ENCODE results near the gene ADNP2. TPM values are rescaled to one million over a fixed set of nuclear protein-coding genes. Genes with fewer than 3 reads are reported as not detected.

The ADNP2 gene
- total RNA-seq, 1 experiment from 2014 or later, result 23.2 TPM

DNA sequence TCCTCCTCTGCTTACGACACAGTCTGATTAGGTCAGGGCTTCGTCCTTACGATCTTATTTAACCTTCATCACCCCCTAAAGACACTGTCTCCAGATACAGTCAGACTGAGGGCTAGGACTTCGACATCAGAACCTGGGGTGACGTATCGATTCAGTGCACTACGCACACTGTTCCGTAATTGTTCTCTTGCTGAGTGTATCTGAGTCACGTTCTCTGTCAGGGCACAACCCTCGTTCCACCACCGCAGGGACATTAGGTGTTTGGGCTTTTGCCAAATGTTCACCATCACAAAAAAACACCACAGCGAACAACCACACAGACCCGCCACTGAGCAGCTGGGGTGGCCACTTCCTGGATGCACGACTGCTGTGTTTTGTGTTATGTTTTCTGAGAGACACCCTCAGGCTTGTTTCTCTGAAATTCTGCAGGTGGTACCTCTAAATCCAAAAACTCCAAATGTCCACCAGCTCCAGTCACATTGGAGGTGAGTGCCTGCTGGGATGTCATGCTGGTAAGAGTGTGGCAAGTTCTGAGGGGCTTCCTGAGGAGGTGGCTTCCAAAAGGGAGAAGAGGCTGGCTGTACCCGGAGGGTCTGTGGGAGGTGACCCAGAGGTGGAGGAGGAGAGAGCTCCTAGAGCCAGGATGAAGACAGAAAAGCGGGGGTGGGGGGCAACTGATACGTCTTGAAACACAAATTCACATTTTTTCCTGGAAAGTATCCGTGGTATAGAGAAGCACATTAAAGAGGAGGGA lies 66.6 kb downstream of the ADNP2 start:
- Histone ChIP-seq H4K20me1 (ENCODE audit: low read length) (no peaks in the 10 kb centered on the region), H3K36me3 (ENCODE audit: low read depth, low read length) (no peaks in the 10 kb centered on the region), H3K27me3 (ENCODE audit: low read length) (no peaks in the 10 kb centered on the region), H3K4me1 (ENCODE audit: insufficient read depth, low read length) (no peaks in the 10 kb centered on the region), H3K4me3 (ENCODE audit: low read length) (no peak overlapping the region), H2AFZ (ENCODE audit: low read length) (no peak overlapping the region), H3K9me3 (ENCODE audit: low read length) (no peaks in the 10 kb centered on the region), H3K27ac (ENCODE audit: low read length) (no peak overlapping the region), H3K9ac (ENCODE audit: low read length) (no peak overlapping the region), H3K79me2 (ENCODE audit: low read length) (no peaks in the 10 kb centered on the region), H3K4me2 (ENCODE audit: low read length) (no peak overlapping the region), H3K9me2 (replicated peaks; ENCODE audit: low read length) (no peaks in the 10 kb centered on the region), H3F3A (ENCODE audit: low read length, unreplicated experiment) (no peaks in the 10 kb centered on the region)
- DNase-seq (no peak), ATAC-seq (no peak)
- no TSS peak for BruUV-seq (replicated peaks)
- TF ChIP-seq EZH2phosphoT487 (IDR thresholded peaks at IDR 0.05; ENCODE audit: borderline replicate concordance, low read length) (no peak), EZH2 (IDR thresholded peaks at IDR 0.05; ENCODE audit: low read length, unreplicated experiment) (no peak)
- TF ChIP-seq, protein P1, sequence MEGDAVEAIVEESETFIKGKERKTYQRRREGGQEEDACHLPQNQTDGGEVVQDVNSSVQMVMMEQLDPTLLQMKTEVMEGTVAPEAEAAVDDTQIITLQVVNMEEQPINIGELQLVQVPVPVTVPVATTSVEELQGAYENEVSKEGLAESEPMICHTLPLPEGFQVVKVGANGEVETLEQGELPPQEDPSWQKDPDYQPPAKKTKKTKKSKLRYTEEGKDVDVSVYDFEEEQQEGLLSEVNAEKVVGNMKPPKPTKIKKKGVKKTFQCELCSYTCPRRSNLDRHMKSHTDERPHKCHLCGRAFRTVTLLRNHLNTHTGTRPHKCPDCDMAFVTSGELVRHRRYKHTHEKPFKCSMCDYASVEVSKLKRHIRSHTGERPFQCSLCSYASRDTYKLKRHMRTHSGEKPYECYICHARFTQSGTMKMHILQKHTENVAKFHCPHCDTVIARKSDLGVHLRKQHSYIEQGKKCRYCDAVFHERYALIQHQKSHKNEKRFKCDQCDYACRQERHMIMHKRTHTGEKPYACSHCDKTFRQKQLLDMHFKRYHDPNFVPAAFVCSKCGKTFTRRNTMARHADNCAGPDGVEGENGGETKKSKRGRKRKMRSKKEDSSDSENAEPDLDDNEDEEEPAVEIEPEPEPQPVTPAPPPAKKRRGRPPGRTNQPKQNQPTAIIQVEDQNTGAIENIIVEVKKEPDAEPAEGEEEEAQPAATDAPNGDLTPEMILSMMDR (conservative IDR thresholded peaks at IDR 0.05; ENCODE audit: low read depth, low read length), result no peak
- CTCF ChIA-PET, result no interaction called here
- intact Hi-C loops (cut with micrococcal nuclease), result no loop called here
- POLR2A ChIA-PET (ENCODE audit: unreplicated experiment), result no interaction called here

DNA sequence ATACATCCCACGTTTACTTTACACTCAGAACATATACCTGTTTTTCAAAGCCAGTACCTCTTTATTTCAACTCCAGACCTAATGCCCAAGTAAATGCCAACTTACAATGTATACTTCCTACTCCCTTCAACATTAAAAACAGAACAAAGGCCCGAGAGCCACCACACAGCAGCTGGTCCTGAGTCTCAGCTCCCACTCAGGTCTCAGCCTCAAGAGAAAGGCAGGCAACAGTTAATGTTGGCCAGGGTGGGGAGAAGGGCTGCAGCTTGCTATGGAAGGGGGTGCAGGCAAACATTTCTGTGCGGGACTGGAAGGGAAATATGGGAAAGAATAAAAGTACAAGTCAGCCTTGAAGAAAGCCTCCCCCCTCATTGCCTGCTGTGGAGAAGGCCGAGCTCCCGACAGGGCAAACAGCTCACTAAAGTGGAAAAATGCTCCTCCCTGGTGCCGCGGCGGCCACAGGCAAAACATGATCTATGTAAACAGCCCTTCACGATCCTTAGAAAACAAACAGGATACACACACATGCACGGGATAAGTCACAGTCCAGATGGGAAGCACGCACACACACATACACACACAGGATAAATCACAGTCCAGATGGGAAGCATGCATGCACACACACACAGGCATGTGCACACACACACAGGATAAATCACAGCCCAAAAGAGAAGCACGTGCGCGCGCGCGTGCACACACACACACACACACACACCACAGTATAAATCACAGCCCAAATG lies 67.4 kb downstream of the ADNP2 start:
- BruUV-seq (replicated peaks), result no TSS peak
- H2AFZ ChIP-seq (ENCODE audit: low read length), result peak overlapping the region; percentile 65; the same call in 1 of the 2 replicates
- ChIA-PET POLR2A (ENCODE audit: unreplicated experiment) (no interaction called here), CTCF (no interaction called here)
- no peaks in the 10 kb centered on the region for H3K9me2 ChIP-seq (replicated peaks; ENCODE audit: low read length)
- no peaks in the 10 kb centered on the region for H3K36me3 ChIP-seq (ENCODE audit: low read depth, low read length)
- no peaks in the 10 kb centered on the region for H4K20me1 ChIP-seq (ENCODE audit: low read length)
- intact Hi-C loops (cut with micrococcal nuclease), result no loop called here
- no peaks in the 10 kb centered on the region for H3K4me1 ChIP-seq (ENCODE audit: insufficient read depth, low read length)
- H3K27ac ChIP-seq (ENCODE audit: low read length), result no peak overlapping the region
- TF ChIP-seq EZH2 (IDR thresholded peaks at IDR 0.05; ENCODE audit: low read length, unreplicated experiment), result no peak
- TF ChIP-seq, protein P1 (conservative IDR thresholded peaks at IDR 0.05; ENCODE audit: low read depth, low read length), result no peak
- TF ChIP-seq EZH2phosphoT487 (IDR thresholded peaks at IDR 0.05; ENCODE audit: borderline replicate concordance, low read length), result no peak
- ATAC-seq, result peak; percentile 71
- H3F3A ChIP-seq (ENCODE audit: low read length, unreplicated experiment), result no peaks in the 10 kb centered on the region
- H3K79me2 ChIP-seq (ENCODE audit: low read length), result no peaks in the 10 kb centered on the region
- H3K27me3 ChIP-seq (ENCODE audit: low read length), result no peaks in the 10 kb centered on the region
- DNase-seq, result peak; percentile 18
- peak overlapping the region; percentile 32; the same call in 1 of the 2 replicates for H3K4me3 ChIP-seq (ENCODE audit: low read length)
- no peaks in the 10 kb centered on the region for H3K9me3 ChIP-seq (ENCODE audit: low read length)
- H3K9ac ChIP-seq (ENCODE audit: low read length), result no peak overlapping the region
- peak overlapping the region; percentile 66 for H3K4me2 ChIP-seq (ENCODE audit: low read length)

DNA sequence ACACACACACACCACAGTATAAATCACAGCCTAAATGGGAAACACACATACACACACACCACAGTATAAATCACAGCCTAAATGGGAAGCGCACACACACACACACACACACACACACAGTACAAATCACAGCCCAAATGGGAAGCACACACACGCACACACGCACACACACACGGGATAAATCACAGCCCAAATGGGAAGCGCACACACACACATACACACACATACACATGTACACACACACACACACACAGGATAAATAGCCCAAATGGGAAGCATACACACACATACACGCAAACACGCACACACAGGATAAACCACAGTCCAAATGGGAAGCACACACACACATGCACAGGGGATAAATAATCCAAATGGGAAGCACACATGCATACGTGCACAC lies 68.1 kb downstream of the ADNP2 start:
- Histone ChIP-seq H3K79me2 (ENCODE audit: low read length) (no peaks in the 10 kb centered on the region), H3K27me3 (ENCODE audit: low read length) (no peaks in the 10 kb centered on the region), H3K4me3 (ENCODE audit: low read length) (peak overlapping the region; percentile 32; the same call in 1 of the 2 replicates), H3K4me2 (ENCODE audit: low read length) (peak overlapping the region; percentile 66), H3K9me2 (replicated peaks; ENCODE audit: low read length) (no peaks in the 10 kb centered on the region), H3K4me1 (ENCODE audit: insufficient read depth, low read length) (no peaks in the 10 kb centered on the region), H2AFZ (ENCODE audit: low read length) (0 out of 2 replicates have a peak overlapping the region, but pooled peaks have one; percentile 65), H4K20me1 (ENCODE audit: low read length) (no peaks in the 10 kb centered on the region), H3K27ac (ENCODE audit: low read length) (no peak overlapping the region), H3F3A (ENCODE audit: low read length, unreplicated experiment) (no peaks in the 10 kb centered on the region), H3K9me3 (ENCODE audit: low read length) (no peaks in the 10 kb centered on the region), H3K36me3 (ENCODE audit: low read depth, low read length) (no peaks in the 10 kb centered on the region), H3K9ac (ENCODE audit: low read length) (no peak overlapping the region)
- ChIA-PET POLR2A (ENCODE audit: unreplicated experiment) (no interaction called here), CTCF (no interaction called here)
- DNase-seq, result no peak
- TF ChIP-seq EZH2 (IDR thresholded peaks at IDR 0.05; ENCODE audit: low read length, unreplicated experiment) (no peak), EZH2phosphoT487 (IDR thresholded peaks at IDR 0.05; ENCODE audit: borderline replicate concordance, low read length) (no peak)
- TF ChIP-seq, protein P1 (conservative IDR thresholded peaks at IDR 0.05; ENCODE audit: low read depth, low read length), result no peak
- no TSS peak for BruUV-seq (replicated peaks)
- intact Hi-C loops (cut with micrococcal nuclease), result no loop called here
- ATAC-seq, result no peak
